Lower leg skin (tissue), 4 donors: Measurements from ENCODE around the gene RUNX2. TPM values are rescaled to one million over a fixed set of nuclear protein-coding genes. Genes with fewer than 3 reads are reported as not detected.
"Not testable (repeated sequence)": the region's sequence is repeated elsewhere in the genome, so short reads cannot be mapped to it uniquely, and the experiment has no call there.

Source experiments
- DNase-seq, 2 donors: peaks; one replicate each; pipeline ENCODE4 v3.0.0-alpha.2; 2019; ENCODE audit warnings: low spot score in 2 of 2
- H3K4me3 ChIP-seq: fragments of 200-600 bp; sonication (generic); 2 replicates; pipeline ENCODE4 v1.5.1; 2017; ENCODE audit warnings: mild to moderate bottlenecking, low read depth; ENCODE audit not compliant: poor library complexity, severe bottlenecking
- POLR2A ChIP-seq, 2 donors: fragments of 450-650 bp; IDR thresholded peaks; one replicate each; pipeline ENCODE4 v1.6.1; 2016 to 2017; ENCODE audit warnings: antibody characterized with exemption in 2 of 2, mild to moderate bottlenecking in 1 of 2, moderate library complexity in 1 of 2
- WGBS, 2 donors: methylation state at CpG; one replicate each; pipeline ENCODE4 v1.1.5; 2018; 5-methylcytosine and 5-hydroxymethylcytosine counted together
- intact Hi-C: fragments of 100-400 bp; cut with DNase I; formaldehyde crosslinking; loops from one replicate; pipeline ENCODE4 v1.15.0; 2023; ENCODE audit warnings: low total_unique reads
- total RNA-seq, 4 donors: library from RNA; depleted of rRNA; stranded (reverse); fragments of >200 nt; gene quantifications; one replicate each; pipeline ENCODE4 v1.1.0, GENCODE V29; 2016
- TF ChIP-seq, protein P1 (sequence below), 3 donors: fragments of 450-650 bp; IDR thresholded peaks; one replicate each; pipeline ENCODE4 v1.5.1; 2016; ENCODE audit warnings: antibody characterized with exemption in 3 of 3, mild to moderate bottlenecking in 3 of 3, moderate library complexity in 2 of 3

The RUNX2 gene
- total RNA-seq, 4 donors from 2014 or later = 1.8 to 4.8 (median 3.1) TPM

GRCh38 chr6:45466686-45467085 is 138.6 kb downstream of the RUNX2 start:
- H3K4me3 ChIP-seq = no peak overlapping the region
- DNase-seq = no peak
- intact Hi-C loops = no loop called here
- whole genome bisulfite sequencing, 2 donors = 94 to 95% methylated on average over 4 of the region's 4 CpGs
- TF ChIP-seq POLR2A (IDR thresholded peaks at IDR 0.05) = no peak
- TF ChIP-seq, protein P1, sequence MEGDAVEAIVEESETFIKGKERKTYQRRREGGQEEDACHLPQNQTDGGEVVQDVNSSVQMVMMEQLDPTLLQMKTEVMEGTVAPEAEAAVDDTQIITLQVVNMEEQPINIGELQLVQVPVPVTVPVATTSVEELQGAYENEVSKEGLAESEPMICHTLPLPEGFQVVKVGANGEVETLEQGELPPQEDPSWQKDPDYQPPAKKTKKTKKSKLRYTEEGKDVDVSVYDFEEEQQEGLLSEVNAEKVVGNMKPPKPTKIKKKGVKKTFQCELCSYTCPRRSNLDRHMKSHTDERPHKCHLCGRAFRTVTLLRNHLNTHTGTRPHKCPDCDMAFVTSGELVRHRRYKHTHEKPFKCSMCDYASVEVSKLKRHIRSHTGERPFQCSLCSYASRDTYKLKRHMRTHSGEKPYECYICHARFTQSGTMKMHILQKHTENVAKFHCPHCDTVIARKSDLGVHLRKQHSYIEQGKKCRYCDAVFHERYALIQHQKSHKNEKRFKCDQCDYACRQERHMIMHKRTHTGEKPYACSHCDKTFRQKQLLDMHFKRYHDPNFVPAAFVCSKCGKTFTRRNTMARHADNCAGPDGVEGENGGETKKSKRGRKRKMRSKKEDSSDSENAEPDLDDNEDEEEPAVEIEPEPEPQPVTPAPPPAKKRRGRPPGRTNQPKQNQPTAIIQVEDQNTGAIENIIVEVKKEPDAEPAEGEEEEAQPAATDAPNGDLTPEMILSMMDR (IDR thresholded peaks at IDR 0.05) = no peak

DNA sequence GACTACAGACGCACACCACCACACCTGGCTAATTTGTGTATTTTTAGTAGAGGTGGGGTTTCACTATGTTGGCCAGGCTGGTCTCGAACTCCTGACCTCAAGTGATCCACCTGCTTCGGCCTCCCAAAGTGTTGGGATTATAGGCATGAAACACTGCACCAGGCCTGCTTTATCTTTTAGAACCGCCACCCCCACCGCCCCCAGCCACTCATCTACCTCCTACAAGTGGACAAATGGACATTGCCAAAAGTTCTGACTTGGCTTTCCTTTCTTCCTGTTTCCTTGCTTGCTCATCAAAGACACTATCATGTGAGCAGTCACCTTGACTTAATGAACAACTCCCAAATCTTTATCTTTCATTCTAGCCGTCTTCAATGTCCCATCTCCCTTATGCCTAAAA is 139.3 kb downstream of the RUNX2 start:
- DNase-seq, intact Hi-C loops, H3K4me3 ChIP-seq: not testable (repeated sequence)
- 96 to 99% methylated on average over 6 of the region's 6 CpGs for WGBS, 2 donors

DNA sequence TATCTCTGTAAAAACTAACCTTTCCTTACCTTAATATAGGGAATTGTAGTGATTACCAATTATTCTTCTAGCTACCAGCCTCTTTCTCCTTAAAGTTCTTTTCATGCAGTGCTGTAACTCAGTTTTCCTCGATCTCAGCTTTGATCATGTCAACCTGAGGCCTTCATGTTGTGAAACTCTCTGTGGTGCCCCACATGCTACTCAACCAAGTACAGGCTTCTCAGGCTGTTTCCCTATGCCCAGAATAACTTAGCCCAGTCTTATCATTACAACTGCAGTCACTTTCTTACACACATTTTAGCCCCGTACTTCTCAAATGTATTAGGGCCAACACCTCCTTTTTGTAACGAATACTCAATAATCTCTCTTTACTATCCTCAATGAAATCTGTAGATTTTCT is 139.7 kb downstream of the RUNX2 start:
- intact Hi-C loops = no loop called here

DNA sequence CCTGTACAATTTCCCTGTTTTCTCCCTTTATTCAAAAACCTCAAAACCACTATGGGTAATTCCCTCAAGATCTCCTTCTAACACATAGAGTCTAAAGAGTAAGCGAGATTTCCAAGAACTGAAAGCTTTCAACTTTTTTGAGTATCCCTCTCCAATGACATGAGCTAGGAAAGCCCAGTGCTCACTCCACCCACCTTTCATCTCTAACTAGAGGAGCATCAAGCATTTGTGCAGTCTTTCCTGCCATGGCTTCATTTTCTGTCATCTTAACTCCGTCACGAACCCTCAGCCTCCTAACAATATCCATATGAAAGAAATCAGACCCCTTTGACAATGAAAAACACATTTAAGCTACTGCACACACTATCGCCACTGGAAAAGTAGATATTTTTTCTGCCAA is 141.5 kb downstream of the RUNX2 start:
- WGBS, 2 donors = 64 to 76% methylated on average over 4 of the region's 4 CpGs
- no peak for DNase-seq
- H3K4me3 ChIP-seq = no peak overlapping the region
- TF ChIP-seq POLR2A (IDR thresholded peaks at IDR 0.05) = no peak
- TF ChIP-seq, protein P1 (IDR thresholded peaks at IDR 0.05) = no peak
- intact Hi-C loops = no loop called here

More for the DNA sequence above, 139.7 kb downstream of the RUNX2 start:
- 92% methylated on average over 3 of the region's 3 CpGs for WGBS, 2 donors
- TF ChIP-seq POLR2A (IDR thresholded peaks at IDR 0.05) = no peak
- TF ChIP-seq, protein P1 (IDR thresholded peaks at IDR 0.05) = no peak
- no peak overlapping the region for H3K4me3 ChIP-seq
- no peak for DNase-seq

- intact Hi-C loops = no loop called here
- WGBS, 2 donors = 78 to 79% methylated on average over 4 of the region's 4 CpGs
- H3K4me3 ChIP-seq = no peak overlapping the region
- DNase-seq = no peak
- no peak for TF ChIP-seq POLR2A (IDR thresholded peaks at IDR 0.05)
- TF ChIP-seq, protein P1 (IDR thresholded peaks at IDR 0.05) = no peak
Measured at GRCh38 chr6:45470131-45470738, 142.1 kb downstream of the RUNX2 start.

DNA sequence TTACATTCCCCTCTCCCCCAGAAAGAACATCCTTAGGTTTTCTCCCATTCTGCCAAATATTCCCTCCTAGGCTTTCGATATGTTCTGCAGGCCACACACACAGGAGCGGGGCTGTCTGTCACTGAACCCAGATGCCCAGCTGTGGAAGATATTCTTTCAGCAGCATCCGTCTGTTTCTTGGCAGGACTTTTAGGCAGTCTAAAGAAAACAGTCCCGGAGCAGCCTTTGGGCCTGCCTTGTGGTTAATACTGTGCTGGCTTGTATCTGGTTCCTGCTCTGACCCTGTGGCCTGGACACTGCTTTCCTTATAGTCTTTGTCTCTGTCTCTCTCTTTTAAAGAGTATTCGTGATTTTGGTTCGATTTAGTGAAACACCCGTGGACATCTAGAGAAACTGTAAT is 144.3 kb downstream of the RUNX2 start:
- H3K4me3 ChIP-seq = no peak overlapping the region
- WGBS, 2 donors = 73 to 76% methylated on average over 7 of the region's 7 CpGs
- intact Hi-C loops = no loop called here
- TF ChIP-seq POLR2A (IDR thresholded peaks at IDR 0.05) = no peak
- TF ChIP-seq, protein P1 (IDR thresholded peaks at IDR 0.05) = no peak
- no peak for DNase-seq
